HepG2 (cell line): ENCODE measurements around the gene GRB7. TPM values are rescaled to one million over a fixed set of nuclear protein-coding genes. Genes with fewer than 3 reads are reported as not detected.

ENCODE experiments used
- ATF1 ChIP-seq: IDR thresholded peaks from 2 replicates; pipeline ENCODE4 v1.6.1; 2016; ENCODE audit warnings: mild to moderate bottlenecking, control low read depth
- ATF7 ChIP-seq, 2 experiments: fragments of 450-650 bp in 1 of 2; sonication (generic) in 1 of 2; formaldehyde crosslinking in 1 of 2; IDR thresholded peaks; 2 replicates each; pipeline versions ENCODE4 v1.4.0 to v1.6.1; 2016 to 2020; ENCODE audit warnings: antibody characterized with exemption in 1 of 2, mild to moderate bottlenecking in 1 of 2, missing genetic modification reagents in 1 of 2
- EHMT2 ChIP-seq: fragments of 200-600 bp; sonication (generic); IDR thresholded peaks from 2 replicates; pipeline ENCODE4 v1.7.0; 2017; ENCODE audit warnings: antibody characterized with exemption, low read depth, low read length, borderline replicate concordance
- IKZF4 ChIP-seq: sonication (generic); formaldehyde crosslinking; IDR thresholded peaks from 2 replicates; pipeline ENCODE4 v1.5.1; 2020; ENCODE audit warnings: borderline replicate concordance, mild to moderate bottlenecking, low read depth, missing genetic modification reagents; ENCODE audit errors: not compliant biosample characterization
- KAT2B ChIP-seq: fragments of 150-350 bp; IDR thresholded peaks from 2 replicates; pipeline ENCODE4 v1.6.1; 2014; ENCODE audit warnings: low read depth, low read length, borderline replicate concordance
- MEF2D ChIP-seq: sonication (generic); formaldehyde crosslinking; IDR thresholded peaks from 2 replicates; pipeline ENCODE4 v1.5.1; 2020; ENCODE audit warnings: mild to moderate bottlenecking, missing genetic modification reagents
- NKX3-1 ChIP-seq: sonication (generic); formaldehyde crosslinking; IDR thresholded peaks from 2 replicates; pipeline ENCODE4 v1.5.0; 2020; ENCODE audit warnings: missing genetic modification reagents
- RAD51 ChIP-seq: fragments of 450-650 bp; IDR thresholded peaks from 2 replicates; pipeline ENCODE4 v1.6.1; 2016; ENCODE audit warnings: borderline replicate concordance
- SIN3A ChIP-seq: IDR thresholded peaks from 2 replicates; pipeline ENCODE4 v1.6.1; 2011; ENCODE audit warnings: low read depth, mild to moderate bottlenecking, control low read depth, low read length, borderline replicate concordance
- SMYD3 ChIP-seq: sonication (generic); formaldehyde crosslinking; IDR thresholded peaks from 2 replicates; pipeline ENCODE4 v1.8.1; 2023; ENCODE audit warnings: mild to moderate bottlenecking, missing genetic modification reagents
- TAF1 ChIP-seq: sonication (generic); formaldehyde crosslinking; IDR thresholded peaks from 2 replicates; pipeline ENCODE4 v1.4.0; 2020; ENCODE audit warnings: missing genetic modification reagents
- TCF7 ChIP-seq: sonication (generic); IDR thresholded peaks from 2 replicates; pipeline ENCODE4 v1.6.1; 2016; ENCODE audit warnings: antibody characterized with exemption, low read depth
- ZNF24 ChIP-seq: fragments of 450-650 bp; IDR thresholded peaks from 2 replicates; pipeline ENCODE4 v1.6.1; 2017; ENCODE audit warnings: antibody characterized with exemption, mild to moderate bottlenecking
- ZNF3 ChIP-seq: IDR thresholded peaks from 2 replicates; pipeline ENCODE4 v1.7.0; 2017; ENCODE audit warnings: inconsistent platforms
- ZNF354B ChIP-seq: sonication (generic); formaldehyde crosslinking; IDR thresholded peaks from 2 replicates; pipeline ENCODE4 v1.8.0; 2022; ENCODE audit warnings: mild to moderate bottlenecking, missing genetic modification reagents
- ZNF557 ChIP-seq: sonication (generic); formaldehyde crosslinking; IDR thresholded peaks from 2 replicates; pipeline ENCODE4 v1.4.0; 2020; ENCODE audit warnings: missing genetic modification reagents
- polyA plus RNA-seq, 8 experiments: library from polyadenylated mRNA; depleted of rRNA in 3 of 8; stranded (reverse) in 7 of 8; unstranded in 1 of 8; fragments of >200 nt; fragmentation: Illumina TruSeq in 4 of 8; extraction: Trizol in 4 of 8; gene quantifications; 2 replicates each; pipeline versions ENCODE4 v1.2.1 to v1.2.3, GENCODE V29; 2011 to 2016; ENCODE audit warnings: low read depth in 4 of 8, missing spikeins in 1 of 8, mixed read lengths in 1 of 8; ENCODE audit not compliant: insufficient read depth in 1 of 8
- total RNA-seq, 5 experiments: library from RNA; depleted of rRNA; stranded (reverse); fragments of >200 nt; fragmentation: Illumina TruSeq; extraction: Trizol; gene quantifications; 2 replicates each; pipeline ENCODE4 v1.2.3, GENCODE V29; 2016; ENCODE audit warnings: low read depth in 1 of 5
- TF ChIP-seq, protein P1 (sequence below): sonication (generic); formaldehyde crosslinking; IDR thresholded peaks from 2 replicates; pipeline ENCODE4 v1.4.0; 2020; ENCODE audit warnings: missing genetic modification reagents, borderline replicate concordance
- TF ChIP-seq, protein P2 (sequence below): sonication (generic); formaldehyde crosslinking; IDR thresholded peaks from 2 replicates; pipeline ENCODE4 v1.9.0; 2021; ENCODE audit warnings: missing genetic modification reagents, borderline replicate concordance
- TF ChIP-seq, protein P3 (sequence below): sonication (generic); formaldehyde crosslinking; IDR thresholded peaks from 2 replicates; pipeline ENCODE4 v1.5.1; 2020; ENCODE audit warnings: missing genetic modification reagents, mild to moderate bottlenecking, borderline replicate concordance
- TF ChIP-seq, protein P4 (sequence below), 2 experiments: IDR thresholded peaks; 2 replicates each; pipeline ENCODE4 v1.6.1; 2011 to 2012; ENCODE audit warnings: low read length in 2 of 2, borderline replicate concordance in 1 of 2, low read depth in 1 of 2, mild to moderate bottlenecking in 1 of 2, moderate library complexity in 1 of 2

The GRB7 gene
- total and polyA plus RNA-seq, 2 of the 13 experiments (the other 11 are each of a cell fraction or from before 2014, with no cell fraction given) = 60.2 to 77.7 TPM

DNA sequence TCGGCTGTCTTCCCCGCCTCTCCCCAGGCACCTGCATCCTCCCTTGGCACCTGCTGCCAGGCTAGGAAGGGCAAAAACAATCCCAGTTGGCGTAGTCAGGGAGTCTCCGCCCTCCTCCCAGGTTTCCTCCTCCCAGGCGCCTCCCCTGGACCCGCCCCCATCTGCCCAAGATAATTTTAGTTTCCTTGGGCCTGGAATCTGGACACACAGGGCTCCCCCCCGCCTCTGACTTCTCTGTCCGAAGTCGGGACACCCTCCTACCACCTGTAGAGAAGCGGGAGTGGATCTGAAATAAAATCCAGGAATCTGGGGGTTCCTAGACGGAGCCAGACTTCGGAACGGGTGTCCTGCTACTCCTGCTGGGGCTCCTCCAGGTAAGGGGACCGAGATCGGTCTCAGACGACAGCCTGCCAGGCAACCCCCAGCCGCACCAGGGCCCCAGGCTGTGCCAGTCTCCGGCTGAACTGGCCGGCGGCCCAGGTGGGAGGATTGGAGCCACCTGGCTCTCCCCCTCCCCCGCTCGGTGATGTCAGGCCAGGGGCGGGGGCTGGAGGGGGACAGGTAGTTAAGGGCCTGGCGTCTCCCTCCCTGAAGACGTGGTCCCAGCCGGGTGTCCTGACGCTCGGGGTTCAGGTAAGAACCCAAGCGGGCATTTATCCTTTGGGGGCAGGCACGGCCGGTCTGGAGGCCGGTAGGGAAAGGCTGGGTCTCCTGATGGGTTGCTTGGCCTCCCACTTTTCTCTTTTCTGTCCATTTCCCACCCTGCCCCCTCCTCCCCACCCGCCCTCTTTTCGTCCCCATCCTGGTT lies at the start of gene GRB7 (continued):
- TF ChIP-seq, protein P1, sequence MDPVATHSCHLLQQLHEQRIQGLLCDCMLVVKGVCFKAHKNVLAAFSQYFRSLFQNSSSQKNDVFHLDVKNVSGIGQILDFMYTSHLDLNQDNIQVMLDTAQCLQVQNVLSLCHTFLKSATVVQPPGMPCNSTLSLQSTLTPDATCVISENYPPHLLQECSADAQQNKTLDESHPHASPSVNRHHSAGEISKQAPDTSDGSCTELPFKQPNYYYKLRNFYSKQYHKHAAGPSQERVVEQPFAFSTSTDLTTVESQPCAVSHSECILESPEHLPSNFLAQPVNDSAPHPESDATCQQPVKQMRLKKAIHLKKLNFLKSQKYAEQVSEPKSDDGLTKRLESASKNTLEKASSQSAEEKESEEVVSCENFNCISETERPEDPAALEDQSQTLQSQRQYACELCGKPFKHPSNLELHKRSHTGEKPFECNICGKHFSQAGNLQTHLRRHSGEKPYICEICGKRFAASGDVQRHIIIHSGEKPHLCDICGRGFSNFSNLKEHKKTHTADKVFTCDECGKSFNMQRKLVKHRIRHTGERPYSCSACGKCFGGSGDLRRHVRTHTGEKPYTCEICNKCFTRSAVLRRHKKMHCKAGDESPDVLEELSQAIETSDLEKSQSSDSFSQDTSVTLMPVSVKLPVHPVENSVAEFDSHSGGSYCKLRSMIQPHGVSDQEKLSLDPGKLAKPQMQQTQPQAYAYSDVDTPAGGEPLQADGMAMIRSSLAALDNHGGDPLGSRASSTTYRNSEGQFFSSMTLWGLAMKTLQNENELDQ = no peak
- peak; percentile 43; the same call in 1 of the 2 replicates for TF ChIP-seq NKX3-1 (CRISPR knock-in tag)
- TF ChIP-seq, protein P2, sequence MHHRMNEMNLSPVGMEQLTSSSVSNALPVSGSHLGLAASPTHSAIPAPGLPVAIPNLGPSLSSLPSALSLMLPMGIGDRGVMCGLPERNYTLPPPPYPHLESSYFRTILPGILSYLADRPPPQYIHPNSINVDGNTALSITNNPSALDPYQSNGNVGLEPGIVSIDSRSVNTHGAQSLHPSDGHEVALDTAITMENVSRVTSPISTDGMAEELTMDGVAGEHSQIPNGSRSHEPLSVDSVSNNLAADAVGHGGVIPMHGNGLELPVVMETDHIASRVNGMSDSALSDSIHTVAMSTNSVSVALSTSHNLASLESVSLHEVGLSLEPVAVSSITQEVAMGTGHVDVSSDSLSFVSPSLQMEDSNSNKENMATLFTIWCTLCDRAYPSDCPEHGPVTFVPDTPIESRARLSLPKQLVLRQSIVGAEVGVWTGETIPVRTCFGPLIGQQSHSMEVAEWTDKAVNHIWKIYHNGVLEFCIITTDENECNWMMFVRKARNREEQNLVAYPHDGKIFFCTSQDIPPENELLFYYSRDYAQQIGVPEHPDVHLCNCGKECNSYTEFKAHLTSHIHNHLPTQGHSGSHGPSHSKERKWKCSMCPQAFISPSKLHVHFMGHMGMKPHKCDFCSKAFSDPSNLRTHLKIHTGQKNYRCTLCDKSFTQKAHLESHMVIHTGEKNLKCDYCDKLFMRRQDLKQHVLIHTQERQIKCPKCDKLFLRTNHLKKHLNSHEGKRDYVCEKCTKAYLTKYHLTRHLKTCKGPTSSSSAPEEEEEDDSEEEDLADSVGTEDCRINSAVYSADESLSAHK (CRISPR knock-in tag) = no peak
- TF ChIP-seq SMYD3 (CRISPR knock-in tag) = peak; percentile 90
- TF ChIP-seq ZNF24 = no peak
- TF ChIP-seq IKZF4 (CRISPR knock-in tag) = peak; percentile 36
- no peak for TF ChIP-seq RAD51
- TF ChIP-seq ATF7 (IDR thresholded peaks at IDR 0.05) = no peak
- TF ChIP-seq ATF7 (CRISPR knock-in tag; IDR thresholded peaks at IDR 0.05) = peak; percentile 60; the same call in 1 of the 2 replicates
- peak; percentile 60 for TF ChIP-seq TAF1 (CRISPR knock-in tag)
- TF ChIP-seq, protein P3, sequence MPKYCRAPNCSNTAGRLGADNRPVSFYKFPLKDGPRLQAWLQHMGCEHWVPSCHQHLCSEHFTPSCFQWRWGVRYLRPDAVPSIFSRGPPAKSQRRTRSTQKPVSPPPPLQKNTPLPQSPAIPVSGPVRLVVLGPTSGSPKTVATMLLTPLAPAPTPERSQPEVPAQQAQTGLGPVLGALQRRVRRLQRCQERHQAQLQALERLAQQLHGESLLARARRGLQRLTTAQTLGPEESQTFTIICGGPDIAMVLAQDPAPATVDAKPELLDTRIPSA (CRISPR knock-in tag) = no peak
- TF ChIP-seq ZNF3 = no peak
- no peak for TF ChIP-seq KAT2B
- TF ChIP-seq, protein P4, sequence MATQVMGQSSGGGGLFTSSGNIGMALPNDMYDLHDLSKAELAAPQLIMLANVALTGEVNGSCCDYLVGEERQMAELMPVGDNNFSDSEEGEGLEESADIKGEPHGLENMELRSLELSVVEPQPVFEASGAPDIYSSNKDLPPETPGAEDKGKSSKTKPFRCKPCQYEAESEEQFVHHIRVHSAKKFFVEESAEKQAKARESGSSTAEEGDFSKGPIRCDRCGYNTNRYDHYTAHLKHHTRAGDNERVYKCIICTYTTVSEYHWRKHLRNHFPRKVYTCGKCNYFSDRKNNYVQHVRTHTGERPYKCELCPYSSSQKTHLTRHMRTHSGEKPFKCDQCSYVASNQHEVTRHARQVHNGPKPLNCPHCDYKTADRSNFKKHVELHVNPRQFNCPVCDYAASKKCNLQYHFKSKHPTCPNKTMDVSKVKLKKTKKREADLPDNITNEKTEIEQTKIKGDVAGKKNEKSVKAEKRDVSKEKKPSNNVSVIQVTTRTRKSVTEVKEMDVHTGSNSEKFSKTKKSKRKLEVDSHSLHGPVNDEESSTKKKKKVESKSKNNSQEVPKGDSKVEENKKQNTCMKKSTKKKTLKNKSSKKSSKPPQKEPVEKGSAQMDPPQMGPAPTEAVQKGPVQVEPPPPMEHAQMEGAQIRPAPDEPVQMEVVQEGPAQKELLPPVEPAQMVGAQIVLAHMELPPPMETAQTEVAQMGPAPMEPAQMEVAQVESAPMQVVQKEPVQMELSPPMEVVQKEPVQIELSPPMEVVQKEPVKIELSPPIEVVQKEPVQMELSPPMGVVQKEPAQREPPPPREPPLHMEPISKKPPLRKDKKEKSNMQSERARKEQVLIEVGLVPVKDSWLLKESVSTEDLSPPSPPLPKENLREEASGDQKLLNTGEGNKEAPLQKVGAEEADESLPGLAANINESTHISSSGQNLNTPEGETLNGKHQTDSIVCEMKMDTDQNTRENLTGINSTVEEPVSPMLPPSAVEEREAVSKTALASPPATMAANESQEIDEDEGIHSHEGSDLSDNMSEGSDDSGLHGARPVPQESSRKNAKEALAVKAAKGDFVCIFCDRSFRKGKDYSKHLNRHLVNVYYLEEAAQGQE (IDR thresholded peaks at IDR 0.05; ENCODE audit: borderline replicate concordance in 1 of 2, low read depth in 1 of 2, low read length in 2 of 2) = no peak; a peak in 1 of 4 replicates
- peak; percentile 46; the same call in 1 of the 2 replicates for TF ChIP-seq ATF1
- peak; percentile 72; the same call in 1 of the 2 replicates for TF ChIP-seq SIN3A
- TF ChIP-seq TCF7 = no peak
- TF ChIP-seq EHMT2 = no peak
- TF ChIP-seq MEF2D (CRISPR knock-in tag) = peak; percentile 51; the same call in 1 of the 2 replicates
- TF ChIP-seq ZNF557 (CRISPR knock-in tag) = no peak
- TF ChIP-seq ZNF354B = peak; percentile 30; the same call in 1 of the 2 replicates
